Neural crest cell (in vitro differentiated cells): Measurements from ENCODE around the gene CD302. TPM values are rescaled to one million over a fixed set of nuclear protein-coding genes. Genes with fewer than 3 reads are reported as not detected.
"Not testable (repeated sequence)": the region's sequence is repeated elsewhere in the genome, so short reads cannot be mapped to it uniquely, and the experiment has no call there.

Experiments
- DNase-seq: peaks from one replicate; pipeline ENCODE4 v3.0.0; 2021; ENCODE audit warnings: low read depth, mixed read lengths, low spot score
- H3K27ac Mint-ChIP-seq: one replicate; pipeline ENCODE4 v1.8.0; 2021; ENCODE audit warnings: mild to moderate bottlenecking, mixed read lengths; ENCODE audit not compliant: unreplicated experiment
- H3K27me3 Mint-ChIP-seq: 2 replicates; pipeline ENCODE4 v1.8.0; 2021; ENCODE audit warnings: low read depth, mild to moderate bottlenecking, mixed read lengths
- H3K36me3 Mint-ChIP-seq: 2 replicates; pipeline ENCODE4 v1.8.0; 2021; ENCODE audit warnings: low read depth, mild to moderate bottlenecking, mixed read lengths
- H3K4me1 Mint-ChIP-seq: 2 replicates; pipeline ENCODE4 v1.8.0; 2021; ENCODE audit warnings: mixed read lengths
- H3K4me3 Mint-ChIP-seq: one replicate; pipeline ENCODE4 v1.8.0; 2021; ENCODE audit warnings: mild to moderate bottlenecking, mixed read lengths
- H3K9me3 Mint-ChIP-seq: 2 replicates; pipeline ENCODE4 v1.8.0; 2021; ENCODE audit warnings: mixed read lengths
- CTCF ChIP-seq: fragments of 200-600 bp; sonication (generic); conservative IDR thresholded peaks from 2 replicates; pipeline ENCODE4 v1.5.0; 2021; ENCODE audit warnings: antibody characterized with exemption, mild to moderate bottlenecking
- total RNA-seq: library from RNA; stranded (reverse); gene quantifications from 2 replicates; pipeline ENCODE4 v1.2.1, GENCODE V29; 2021

The CD302 gene
- total RNA-seq, 1 donor from 2014 or later = 1.0 TPM

- H3K9me3 Mint-ChIP-seq = no peaks in the 10 kb centered on the region
- H3K27me3 Mint-ChIP-seq = peaks cover 30% of the 10 kb centered on the region
- no peak for TF ChIP-seq CTCF
- H3K27ac Mint-ChIP-seq = no peak overlapping the region
- no peak for DNase-seq
- peaks cover 19% of the 10 kb centered on the region for H3K4me1 Mint-ChIP-seq
- peaks cover 3% of the 10 kb centered on the region for H3K36me3 Mint-ChIP-seq
- no peak overlapping the region for H3K4me3 Mint-ChIP-seq
Measured at GRCh38 chr2:159793326-159793725, 4.7 kb downstream of the CD302 start.

- DNase-seq = no peak
- no peak for TF ChIP-seq CTCF
- Mint-ChIP-seq H3K36me3 (peaks cover 3% of the 10 kb centered on the region), H3K9me3 (no peaks in the 10 kb centered on the region), H3K27ac (no peak overlapping the region), H3K27me3 (peaks cover 24% of the 10 kb centered on the region), H3K4me3 (no peak overlapping the region), H3K4me1 (peaks cover 19% of the 10 kb centered on the region)
Measured at GRCh38 chr2:159792599-159792998, 5.4 kb downstream of the CD302 start.

GRCh38 chr2:159792036-159792435, 6.0 kb downstream of the CD302 start:
- no peak for TF ChIP-seq CTCF
- Mint-ChIP-seq H3K27ac (no peak overlapping the region), H3K27me3 (peaks cover 18% of the 10 kb centered on the region), H3K36me3 (peaks cover 3% of the 10 kb centered on the region), H3K4me1 (peaks cover 14% of the 10 kb centered on the region), H3K4me3 (no peak overlapping the region), H3K9me3 (no peaks in the 10 kb centered on the region)
- DNase-seq = no peak

- no peak overlapping the region for H3K4me3 Mint-ChIP-seq
- H3K27me3 Mint-ChIP-seq = peaks cover 1% of the 10 kb centered on the region
- TF ChIP-seq CTCF = no peak
- H3K36me3 Mint-ChIP-seq = peaks cover under 1% of the 10 kb centered on the region
- no peaks in the 10 kb centered on the region for H3K9me3 Mint-ChIP-seq
- H3K4me1 Mint-ChIP-seq = peaks cover under 1% of the 10 kb centered on the region
- DNase-seq = no peak
- no peak overlapping the region for H3K27ac Mint-ChIP-seq
Measured at GRCh38 chr2:159790323-159790722, 7.7 kb downstream of the CD302 start.

GRCh38 chr2:159788253-159788652, 9.8 kb downstream of the CD302 start:
- Mint-ChIP-seq H3K4me1 (peaks cover 4% of the 10 kb centered on the region), H3K4me3 (no peak overlapping the region), H3K27ac (no peak overlapping the region), H3K36me3 (no peaks in the 10 kb centered on the region), H3K9me3 (no peaks in the 10 kb centered on the region), H3K27me3 (no peaks in the 10 kb centered on the region)
- no peak for DNase-seq
- no peak for TF ChIP-seq CTCF

GRCh38 chr2:159787647-159788046, 10.4 kb downstream of the CD302 start:
- H3K27ac Mint-ChIP-seq, H3K27me3 Mint-ChIP-seq, H3K9me3 Mint-ChIP-seq, H3K4me1 Mint-ChIP-seq, H3K4me3 Mint-ChIP-seq, H3K36me3 Mint-ChIP-seq, DNase-seq: not testable (repeated sequence)
